Naive thymus-derived CD4-positive, alpha-beta T cell (primary cell): ENCODE measurements around the gene DPEP2NB. TPM values are rescaled to one million over a fixed set of nuclear protein-coding genes. Genes with fewer than 3 reads are reported as not detected.
A peak's percentile ranks its signal among the peaks of the same experiment; 100 is the strongest.
"Not testable (repeated sequence)": the region's sequence is repeated elsewhere in the genome, so short reads cannot be mapped to it uniquely, and the experiment has no call there.

Experiments used
- ATAC-seq: fragments of 150-1000 bp; cut with Tn5 transposase; 2 replicates; pipeline ENCODE4 v1.10.0; 2021; ENCODE audit warnings: mild to moderate bottlenecking, moderate library complexity
- CTCF ChIA-PET: fragments of 350-600 bp; sonication (Branson Sonifier 250); formaldehyde crosslinking; loops from one replicate; lab custom pipeline; 2021; ENCODE audit warnings: antibody characterized with exemption; lab: Charles Lee
- POLR2A ChIA-PET: fragments of 350-600 bp; sonication (Branson Sonifier 250); formaldehyde crosslinking; loops from one replicate; lab custom pipeline; 2021; ENCODE audit warnings: antibody characterized with exemption, inconsistent platforms; lab: Charles Lee
- DNase-seq, 9 donors: peaks; one replicate each; pipeline versions ENCODE4 v3.0.0 to v3.0.0-alpha.2; 2020 to 2022; ENCODE audit warnings: mixed read lengths in 1 of 9
- H3K27ac ChIP-seq: one replicate; pipeline ENCODE4 v1.7.0; 2013; ENCODE audit warnings: mild to moderate bottlenecking, low read depth, low read length, moderate library complexity
- H3K27me3 ChIP-seq, 2 donors: one replicate each; pipeline ENCODE4 v1.7.0; 2013; ENCODE audit warnings: low read length in 2 of 2, mild to moderate bottlenecking in 2 of 2, moderate library complexity in 2 of 2; ENCODE audit not compliant: control insufficient read depth in 2 of 2, insufficient read depth in 2 of 2
- H3K36me3 ChIP-seq, 3 experiments: 1 replicate in 2 of 3; 2 replicates in 1 of 3; pipeline ENCODE4 v1.7.0; 2013; ENCODE audit warnings: low read length in 3 of 3, mild to moderate bottlenecking in 3 of 3, moderate library complexity in 1 of 3; ENCODE audit not compliant: insufficient read depth in 3 of 3, control insufficient read depth in 2 of 3
- H3K4me1 ChIP-seq, 2 donors: one replicate each; pipeline ENCODE4 v1.7.0; 2013; ENCODE audit warnings: low read length in 2 of 2, mild to moderate bottlenecking in 2 of 2, moderate library complexity in 1 of 2; ENCODE audit not compliant: control insufficient read depth in 2 of 2, insufficient read depth in 2 of 2
- H3K4me3 ChIP-seq: 2 replicates; pipeline ENCODE4 v1.7.0; 2013; ENCODE audit warnings: mild to moderate bottlenecking, low read length
- H3K9me3 ChIP-seq, 3 experiments: 1 replicate in 2 of 3; 2 replicates in 1 of 3; pipeline ENCODE4 v1.7.0; 2013; ENCODE audit warnings: low read length in 3 of 3; ENCODE audit not compliant: control insufficient read depth in 2 of 3
- H3K27ac Mint-ChIP-seq, 9 donors: one replicate each; pipeline ENCODE4 v1.8.0; 2020 to 2022; ENCODE audit warnings: mixed read lengths in 9 of 9, mild to moderate bottlenecking in 8 of 9, moderate library complexity in 5 of 9, inconsistent platforms in 2 of 9
- H3K27me3 Mint-ChIP-seq, 5 donors: one replicate each; pipeline ENCODE4 v1.8.0; 2021 to 2022; ENCODE audit warnings: mixed read lengths in 5 of 5, mild to moderate bottlenecking in 1 of 5
- H3K36me3 Mint-ChIP-seq, 5 donors: one replicate each; pipeline ENCODE4 v1.8.0; 2020 to 2022; ENCODE audit warnings: mixed read lengths in 5 of 5, mild to moderate bottlenecking in 3 of 5, inconsistent platforms in 1 of 5
- H3K4me1 Mint-ChIP-seq, 7 donors: one replicate each; pipeline ENCODE4 v1.8.0; 2020 to 2022; ENCODE audit warnings: mixed read lengths in 7 of 7, mild to moderate bottlenecking in 3 of 7, inconsistent platforms in 1 of 7
- H3K4me3 Mint-ChIP-seq, 10 donors: one replicate each; pipeline ENCODE4 v1.8.0; 2020 to 2022; ENCODE audit warnings: mild to moderate bottlenecking in 10 of 10, mixed read lengths in 10 of 10, moderate library complexity in 6 of 10, inconsistent platforms in 2 of 10
- H3K9me3 Mint-ChIP-seq, 11 donors: one replicate each; pipeline ENCODE4 v1.8.0; 2020 to 2022; ENCODE audit warnings: mixed read lengths in 11 of 11, mild to moderate bottlenecking in 4 of 11, inconsistent platforms in 1 of 11, moderate library complexity in 1 of 11
- intact Hi-C, 2 donors: fragments of 100-400 bp; cut with micrococcal nuclease; formaldehyde crosslinking; loops; one replicate each; pipeline ENCODE4 v1.15.1; 2023
- polyA plus RNA-seq, 2 donors: library from polyadenylated mRNA; unstranded; fragments of 300-500 nt; fragmentation: Illumina TruSeq; gene quantifications; one replicate each; pipeline ENCODE4 v1.2.3, GENCODE V29; 2021
- total RNA-seq, 6 experiments: library from RNA in 5 of 6; stranded (reverse) in 5 of 6; gene quantifications; 1 replicate in 5 of 6; 2 replicates in 1 of 6; pipeline ENCODE4 v1.2.3 and lab custom pipeline; 2021 to 2026

The DPEP2NB gene
- total and polyA plus RNA-seq, 7 experiments from 2014 or later = not detected

GRCh38 chr16:68009872-68010271 is 5.8 kb downstream of the DPEP2NB start:
- H3K27ac ChIP-seq, H3K4me3 ChIP-seq, H3K27me3 Mint-ChIP-seq, DNase-seq, intact Hi-C loops, H3K36me3 Mint-ChIP-seq, ATAC-seq, H3K36me3 ChIP-seq, H3K4me3 Mint-ChIP-seq, H3K9me3 ChIP-seq, H3K9me3 Mint-ChIP-seq, H3K27me3 ChIP-seq: not testable (repeated sequence)
- ChIA-PET POLR2A (interaction anchor here (0.5 to 3.3 kb wide), 4 partner anchors 10 to 293 kb away, joined by 3 to 27 read pairs (median 5); partner anchors contain the start of gene DPEP2), CTCF (interaction anchor here (1.1 kb wide), 1 partner anchor 10 kb away, joined by 3 read pairs; no protein-coding TSS in a partner anchor)
- H3K4me1 ChIP-seq = peaks cover 19 to 20% of the 10 kb centered on the region in 2 donors
- Mint-ChIP-seq H3K4me1 (peaks cover 20 to 49% (median 35%) of the 10 kb centered on the region in 7 donors), H3K27ac (peak overlapping the region in 7 of 9 donors; percentile 28 to 91 (median 80))

- peaks cover 0 to 2% (median 0%) of the 10 kb centered on the region in 11 donors for H3K9me3 Mint-ChIP-seq
- H3K27ac ChIP-seq = no peak overlapping the region
- no peaks in the 10 kb centered on the region for H3K36me3 ChIP-seq
- ATAC-seq = no peak
- no peaks in the 10 kb centered on the region for H3K27me3 ChIP-seq
- no peak for DNase-seq
- peaks cover 22 to 26% of the 10 kb centered on the region in 2 donors for H3K4me1 ChIP-seq
- H3K36me3 Mint-ChIP-seq = peaks cover 0 to 1% (median 0%) of the 10 kb centered on the region in 5 donors
- peaks cover 24 to 54% (median 39%) of the 10 kb centered on the region in 7 donors for H3K4me1 Mint-ChIP-seq
- H3K27me3 Mint-ChIP-seq = peaks cover 0 to 2% (median 0%) of the 10 kb centered on the region in 5 donors
- ChIA-PET CTCF (interaction anchor here (1.0 to 1.1 kb wide), 2 partner anchors 9 to 16 kb away, joined by 3 to 5 read pairs; no protein-coding TSS in a partner anchor), POLR2A (interaction anchor here (0.5 to 20.6 kb wide), 3 partner anchors 9 to 294 kb away, joined by 3 to 422 read pairs (median 27); partner anchors contain the start of genes DDX28, DPEP2, DPEP2NB and DUS2)
- no peak overlapping the region for H3K4me3 ChIP-seq
- no peaks in the 10 kb centered on the region for H3K9me3 ChIP-seq
- no peak overlapping the region for H3K4me3 Mint-ChIP-seq
- intact Hi-C loops = no loop called here
- H3K27ac Mint-ChIP-seq = peak overlapping the region in 7 of 9 donors; percentile 15 to 90 (median 72)
Measured at GRCh38 chr16:68009157-68009735, 6.5 kb downstream of the DPEP2NB start.

GRCh38 chr16:68005786-68006286 is 9.9 kb downstream of the DPEP2NB start:
- Mint-ChIP-seq H3K27ac (peak overlapping the region; percentile 91 to 100 (median 97)), H3K4me3 (peak overlapping the region; percentile 40 to 85 (median 60)), H3K27me3 (peaks cover 0 to 2% (median 0%) of the 10 kb centered on the region in 5 donors), H3K36me3 (peaks cover 0 to 1% (median 0%) of the 10 kb centered on the region in 5 donors), H3K9me3 (peaks cover 0 to 2% (median 0%) of the 10 kb centered on the region in 11 donors), H3K4me1 (peaks cover 18 to 68% (median 44%) of the 10 kb centered on the region in 7 donors)
- Histone ChIP-seq H3K9me3 (no peaks in the 10 kb centered on the region), H3K27me3 (no peaks in the 10 kb centered on the region), H3K27ac (peak overlapping the region; percentile 50), H3K36me3 (no peaks in the 10 kb centered on the region), H3K4me1 (peaks cover 28 to 45% of the 10 kb centered on the region in 2 donors), H3K4me3 (peak overlapping the region; percentile 23)
- ATAC-seq (peak; percentile 99), DNase-seq (peak in 7 of 9 donors; percentile 37 to 87 (median 77))
- ChIA-PET POLR2A (interaction anchor here (0.6 to 20.6 kb wide), 21 partner anchors 9 to 469 kb away, joined by 3 to 422 read pairs (median 5); partner anchors contain the start of genes CTCF, DDX28, DPEP2NB and DUS2), CTCF (interaction anchor here (0.6 to 1.8 kb wide), 10 partner anchors 12 to 211 kb away, joined by 3 to 13 read pairs (median 3); partner anchors contain the start of genes DDX28 and DUS2)
- intact Hi-C loops = loop anchor here in 1 of 2 donors (1.0 to 2.0 kb wide), 2 partner anchors 13 to 17 kb away; partner anchors contain the start of genes DDX28 and DUS2

GRCh38 chr16:68005211-68005610 is 10.5 kb downstream of the DPEP2NB start:
- peak overlapping the region; percentile 91 to 100 (median 97) for H3K27ac Mint-ChIP-seq
- peak overlapping the region; percentile 23 for H3K4me3 ChIP-seq
- no peak for DNase-seq
- intact Hi-C loops = no loop called here
- no peaks in the 10 kb centered on the region for H3K36me3 ChIP-seq
- H3K27ac ChIP-seq = peak overlapping the region; percentile 50
- H3K4me3 Mint-ChIP-seq = peak overlapping the region in 9 of 10 donors; percentile 40 to 85 (median 63)
- no peak for ATAC-seq
- peaks cover 35 to 51% of the 10 kb centered on the region in 2 donors for H3K4me1 ChIP-seq
- H3K9me3 ChIP-seq = no peaks in the 10 kb centered on the region
- H3K27me3 ChIP-seq = no peaks in the 10 kb centered on the region
- peaks cover 23 to 71% (median 49%) of the 10 kb centered on the region in 7 donors for H3K4me1 Mint-ChIP-seq
- ChIA-PET POLR2A (interaction anchor here (0.9 to 20.6 kb wide), 17 partner anchors 8 to 468 kb away, joined by 3 to 422 read pairs (median 7); partner anchors contain the start of genes CTCF, DDX28, DPEP2NB and DUS2), CTCF (interaction anchor here (0.6 to 1.8 kb wide), 7 partner anchors 11 to 212 kb away, joined by 3 to 13 read pairs (median 3); partner anchors contain the start of genes DDX28 and DUS2)
- H3K27me3 Mint-ChIP-seq = no peaks in the 10 kb centered on the region
- H3K36me3 Mint-ChIP-seq = peaks cover 0 to 1% (median 0%) of the 10 kb centered on the region in 5 donors
- H3K9me3 Mint-ChIP-seq = peaks cover 0 to 2% (median 0%) of the 10 kb centered on the region in 11 donors

GRCh38 chr16:68003031-68003430 is 12.7 kb downstream of the DPEP2NB start:
- Mint-ChIP-seq H3K9me3 (peaks cover 0 to 8% (median 0%) of the 10 kb centered on the region in 11 donors), H3K27ac (peak overlapping the region in 8 of 9 donors; percentile 60 to 98 (median 88)), H3K27me3 (no peaks in the 10 kb centered on the region), H3K4me3 (peak overlapping the region in 4 of 10 donors; percentile 7 to 40 (median 25)), H3K36me3 (peaks cover 0 to 8% (median 7%) of the 10 kb centered on the region in 5 donors), H3K4me1 (peaks cover 34 to 77% (median 53%) of the 10 kb centered on the region in 7 donors)
- Histone ChIP-seq H3K36me3 (no peaks in the 10 kb centered on the region), H3K27ac (no peak overlapping the region), H3K27me3 (no peaks in the 10 kb centered on the region), H3K4me3 (no peak overlapping the region), H3K9me3 (no peaks in the 10 kb centered on the region), H3K4me1 (peaks cover 47 to 59% of the 10 kb centered on the region in 2 donors)
- ATAC-seq (no peak), DNase-seq (no peak)
- ChIA-PET CTCF (interaction anchor here (0.9 to 1.8 kb wide), 7 partner anchors 9 to 232 kb away, joined by 3 to 7 read pairs (median 3); no protein-coding TSS in a partner anchor), POLR2A (interaction anchor here (0.6 to 20.6 kb wide), 7 partner anchors 9 to 321 kb away, joined by 3 to 422 read pairs (median 4); partner anchors contain the start of genes DDX28, DPEP2NB, DUS2 and NFATC3)
- intact Hi-C loops = no loop called here

DNA sequence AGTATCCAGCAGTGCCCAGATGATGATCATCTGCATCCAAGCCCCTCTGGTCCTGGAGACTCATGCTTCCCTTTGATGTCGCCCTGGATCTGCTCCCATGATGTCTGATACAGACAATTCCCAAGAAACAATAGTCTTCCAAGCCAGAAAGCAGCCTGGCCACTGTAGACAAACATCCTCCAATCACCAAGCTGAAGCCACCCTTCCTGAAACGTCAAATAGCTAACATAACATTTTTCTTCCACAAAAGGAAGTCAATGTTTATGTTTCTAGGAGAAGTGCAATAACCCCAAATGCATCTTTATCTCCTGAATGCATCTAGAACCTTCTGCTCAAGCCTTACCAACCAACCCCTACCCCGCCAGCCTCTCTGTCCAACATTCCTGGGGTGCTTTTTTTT is 15.3 kb downstream of the DPEP2NB start:
- H3K36me3 Mint-ChIP-seq = peaks cover 0 to 18% (median 7%) of the 10 kb centered on the region in 5 donors
- Histone ChIP-seq H3K27me3 (no peaks in the 10 kb centered on the region), H3K4me3 (peak overlapping the region; percentile 75), H3K4me1 (peaks cover 34 to 51% of the 10 kb centered on the region in 2 donors), H3K9me3 (no peaks in the 10 kb centered on the region), H3K36me3 (no peaks in the 10 kb centered on the region), H3K27ac (peak overlapping the region; percentile 64)
- intact Hi-C loops = no loop called here
- ChIA-PET CTCF (interaction anchor here (0.9 to 1.6 kb wide), 5 partner anchors 10 to 40 kb away, joined by 3 to 5 read pairs (median 4); no protein-coding TSS in a partner anchor), POLR2A (interaction anchor here (0.7 to 20.6 kb wide), 21 partner anchors 9 to 194 kb away, joined by 3 to 422 read pairs (median 5); partner anchors contain the start of genes DDX28, DPEP2NB, DUS2 and NFATC3)
- ATAC-seq = peak; percentile 26
- H3K9me3 Mint-ChIP-seq = peaks cover 0 to 8% (median 0%) of the 10 kb centered on the region in 11 donors
- H3K4me3 Mint-ChIP-seq = peak overlapping the region; percentile 80 to 94 (median 90)
- H3K27me3 Mint-ChIP-seq = no peaks in the 10 kb centered on the region
- peaks cover 29 to 86% (median 57%) of the 10 kb centered on the region in 7 donors for H3K4me1 Mint-ChIP-seq
- DNase-seq = peak in 6 of 9 donors; percentile 37 to 63 (median 51)
- peak overlapping the region; percentile 84 to 99 (median 95) for H3K27ac Mint-ChIP-seq
